GM12878 (cell line): Measurements from ENCODE around the gene GMPR2.

Source experiments
- BCL3 ChIP-seq: IDR thresholded peaks from 2 replicates; pipeline ENCODE4 v1.6.1; 2011; ENCODE audit warnings: borderline replicate concordance, low read depth, mild to moderate bottlenecking, moderate library complexity, low read length; ENCODE audit not compliant: insufficient read depth, poor library complexity, severe bottlenecking
- BMI1 ChIP-seq: fragments of 450-650 bp; IDR thresholded peaks from 2 replicates; pipeline ENCODE4 v1.6.1; 2016; ENCODE audit warnings: mild to moderate bottlenecking, moderate library complexity, borderline replicate concordance
- CTCF ChIP-seq, 3 experiments: IDR thresholded peaks in 2 of 3; conservative IDR thresholded peaks in 1 of 3; 2 replicates each; pipeline ENCODE4 v1.5.1; 2011; ENCODE audit warnings: low read depth in 3 of 3, low read length in 3 of 3, mild to moderate bottlenecking in 3 of 3, control low read depth in 2 of 3, moderate library complexity in 2 of 3, inconsistent platforms in 1 of 3, mixed read lengths in 1 of 3; ENCODE audit not compliant: control insufficient read depth in 2 of 3, insufficient read depth in 1 of 3; ENCODE audit errors: extremely low read depth in 1 of 3
- EZH2 ChIP-seq: IDR thresholded peaks from 2 replicates; pipeline ENCODE4 v1.6.1; 2012; ENCODE audit warnings: low read depth, mild to moderate bottlenecking, control low read depth, inconsistent platforms, low read length, borderline replicate concordance; ENCODE audit not compliant: control insufficient read depth
- KDM1A ChIP-seq: fragments of 200-600 bp; sonication (generic); IDR thresholded peaks from 2 replicates; pipeline ENCODE4 v1.6.1; 2016; ENCODE audit warnings: borderline replicate concordance
- PML ChIP-seq: IDR thresholded peaks from 2 replicates; pipeline ENCODE4 v1.6.1; 2012; ENCODE audit warnings: low read length, inconsistent platforms
- ZNF274 ChIP-seq: IDR thresholded peaks from one replicate; pipeline ENCODE4 v1.8.0; 2011; ENCODE audit not compliant: insufficient read length, insufficient read depth

- TF ChIP-seq KDM1A = no peak
- TF ChIP-seq BCL3 = no peak
- TF ChIP-seq PML = no peak
- TF ChIP-seq CTCF (IDR thresholded peaks at IDR 0.05 in 2 of 3, conservative IDR thresholded peaks at IDR 0.05 in 1 of 3; ENCODE audit: control insufficient read depth in 2 of 3, extremely low read depth in 1 of 3, insufficient read depth in 1 of 3, low read depth in 3 of 3, low read length in 3 of 3) = no peak
- no peak for TF ChIP-seq BMI1
- TF ChIP-seq EZH2 = no peak
- no peak for TF ChIP-seq ZNF274
Measured at GRCh38 chr14:24238123-24238522, 5.4 kb downstream of the GMPR2 start.
